HUES64 (cell line): ENCODE results near the gene KRT12.

Experiments
- H3K27ac ChIP-seq: 2 replicates; pipeline ENCODE4 v1.7.0; 2013; ENCODE audit warnings: low read depth, low read length, inconsistent platforms
- H3K27me3 ChIP-seq: 2 replicates; pipeline ENCODE4 v1.6.1; 2013; ENCODE audit warnings: mild to moderate bottlenecking, low read length; ENCODE audit not compliant: insufficient read depth
- H3K36me3 ChIP-seq: 2 replicates; pipeline ENCODE4 v1.6.1; 2013; ENCODE audit warnings: mild to moderate bottlenecking, low read length; ENCODE audit not compliant: insufficient read depth
- H3K4me1 ChIP-seq: 2 replicates; pipeline ENCODE4 v1.6.1; 2013; ENCODE audit warnings: mild to moderate bottlenecking, low read length, moderate library complexity; ENCODE audit not compliant: insufficient read depth
- H3K4me3 ChIP-seq: 2 replicates; pipeline ENCODE4 v1.5.1; 2013; ENCODE audit warnings: mild to moderate bottlenecking, low read length, moderate library complexity
- H3K9ac ChIP-seq: 2 replicates; pipeline ENCODE4 v1.6.1; 2013; ENCODE audit warnings: mild to moderate bottlenecking, low read depth, low read length
- H3K9me3 ChIP-seq: 2 replicates; pipeline ENCODE4 v1.6.1; 2013; ENCODE audit warnings: low read depth, low read length; ENCODE audit not compliant: insufficient read depth
- WGBS: fragments of 150-250, 120-280 bp; methylation state at CpG from one replicate; pipeline ENCODE4 v1.1.7; 2013; ENCODE audit warnings: missing lambda C conversion rate; 5-methylcytosine and 5-hydroxymethylcytosine counted together

The KRT12 gene

GRCh38 chr17:40883031-40883430 lies 16.0 kb upstream of the KRT12 start:
- no peak overlapping the region for H3K4me3 ChIP-seq
- no peak overlapping the region for H3K27ac ChIP-seq
- no peak overlapping the region for H3K9ac ChIP-seq
- H3K9me3 ChIP-seq: no peaks in the 10 kb centered on the region
- no peaks in the 10 kb centered on the region for H3K27me3 ChIP-seq
- H3K36me3 ChIP-seq: no peaks in the 10 kb centered on the region
- H3K4me1 ChIP-seq: no peaks in the 10 kb centered on the region
- 94% methylated on average over 1 of the region's 1 CpG for WGBS

- Histone ChIP-seq H3K27me3 (no peaks in the 10 kb centered on the region), H3K4me3 (no peak overlapping the region), H3K9ac (no peak overlapping the region), H3K36me3 (no peaks in the 10 kb centered on the region), H3K9me3 (no peaks in the 10 kb centered on the region), H3K27ac (no peak overlapping the region), H3K4me1 (peaks cover 2% of the 10 kb centered on the region; the same call in 1 of the 2 replicates)
- 93% methylated on average over 1 of the region's 1 CpG for WGBS
Observed at GRCh38 chr17:40879026-40879425, 12.0 kb upstream of the KRT12 start.

GRCh38 chr17:40878044-40878443 lies 11.0 kb upstream of the KRT12 start:
- H3K27me3 ChIP-seq: no peaks in the 10 kb centered on the region
- no peak overlapping the region for H3K4me3 ChIP-seq
- H3K4me1 ChIP-seq: peaks cover 9% of the 10 kb centered on the region; the same call in 1 of the 2 replicates
- H3K36me3 ChIP-seq: no peaks in the 10 kb centered on the region
- no peak overlapping the region for H3K27ac ChIP-seq
- H3K9me3 ChIP-seq: no peaks in the 10 kb centered on the region
- 92% methylated on average over 9 of the region's 9 CpGs for WGBS
- no peak overlapping the region for H3K9ac ChIP-seq

GRCh38 chr17:40873801-40874200 lies 6.8 kb upstream of the KRT12 start:
- H3K4me3 ChIP-seq: no peak overlapping the region
- no peak overlapping the region for H3K9ac ChIP-seq
- H3K4me1 ChIP-seq: peaks cover 9% of the 10 kb centered on the region; the same call in 1 of the 2 replicates
- 80% methylated on average over 1 of the region's 1 CpG for WGBS
- no peaks in the 10 kb centered on the region for H3K27me3 ChIP-seq
- no peaks in the 10 kb centered on the region for H3K36me3 ChIP-seq
- H3K9me3 ChIP-seq: no peaks in the 10 kb centered on the region
- H3K27ac ChIP-seq: no peak overlapping the region

- H3K9ac ChIP-seq: no peak overlapping the region
- no peaks in the 10 kb centered on the region for H3K36me3 ChIP-seq
- H3K27ac ChIP-seq: no peak overlapping the region
- H3K27me3 ChIP-seq: no peaks in the 10 kb centered on the region
- H3K4me3 ChIP-seq: no peak overlapping the region
- no peaks in the 10 kb centered on the region for H3K9me3 ChIP-seq
- H3K4me1 ChIP-seq: peaks cover 9% of the 10 kb centered on the region; the same call in 1 of the 2 replicates
Observed at GRCh38 chr17:40873255-40873654, 6.2 kb upstream of the KRT12 start.

GRCh38 chr17:40872416-40872815 lies 5.4 kb upstream of the KRT12 start:
- Histone ChIP-seq H3K27ac (no peak overlapping the region), H3K4me3 (no peak overlapping the region), H3K4me1 (peaks cover 9% of the 10 kb centered on the region; the same call in 1 of the 2 replicates), H3K27me3 (no peaks in the 10 kb centered on the region), H3K9ac (no peak overlapping the region), H3K36me3 (no peaks in the 10 kb centered on the region), H3K9me3 (no peaks in the 10 kb centered on the region)

- no peaks in the 10 kb centered on the region for H3K27me3 ChIP-seq
- H3K36me3 ChIP-seq: no peaks in the 10 kb centered on the region
- no peak overlapping the region for H3K27ac ChIP-seq
- H3K9me3 ChIP-seq: no peaks in the 10 kb centered on the region
- H3K4me3 ChIP-seq: no peak overlapping the region
- H3K9ac ChIP-seq: no peak overlapping the region
- peaks cover 9% of the 10 kb centered on the region; the same call in 1 of the 2 replicates for H3K4me1 ChIP-seq
- 93% methylated on average over 7 of the region's 7 CpGs for WGBS
Observed at GRCh38 chr17:40871316-40871715, 4.3 kb upstream of the KRT12 start.

GRCh38 chr17:40870136-40870535 lies 3.1 kb upstream of the KRT12 start:
- H3K4me1 ChIP-seq: peaks cover 9% of the 10 kb centered on the region; the same call in 1 of the 2 replicates
- 82% methylated on average over 4 of the region's 4 CpGs for WGBS

GRCh38 chr17:40864661-40865390 lies 2.2 kb downstream of the KRT12 start:
- WGBS: 95% methylated on average over 14 of the region's 14 CpGs
- Histone ChIP-seq H3K27ac (no peak overlapping the region), H3K27me3 (0 out of 2 replicates have a peak, but pooled peaks cover 5% of the 10 kb centered on the region), H3K36me3 (no peaks in the 10 kb centered on the region), H3K4me3 (no peak overlapping the region), H3K4me1 (no peaks in the 10 kb centered on the region), H3K9ac (no peak overlapping the region), H3K9me3 (no peaks in the 10 kb centered on the region)

More at GRCh38 chr17:40870136-40870535, 3.1 kb upstream of the KRT12 start:
- H3K27ac ChIP-seq: no peak overlapping the region
- H3K9me3 ChIP-seq: no peaks in the 10 kb centered on the region
- no peak overlapping the region for H3K4me3 ChIP-seq
- no peaks in the 10 kb centered on the region for H3K27me3 ChIP-seq
- no peaks in the 10 kb centered on the region for H3K36me3 ChIP-seq
- H3K9ac ChIP-seq: no peak overlapping the region

GRCh38 chr17:40862985-40863733 lies 3.9 kb downstream of the KRT12 start:
- 0 out of 2 replicates have a peak, but pooled peaks cover 5% of the 10 kb centered on the region for H3K27me3 ChIP-seq
- WGBS: 90% methylated on average over 39 of the region's 39 CpGs

GRCh38 chr17:40859536-40859935 lies 7.5 kb downstream of the KRT12 start:
- WGBS: 94% methylated on average over 2 of the region's 2 CpGs
- no peaks in the 10 kb centered on the region for H3K36me3 ChIP-seq
- H3K4me3 ChIP-seq: no peak overlapping the region
- no peak overlapping the region for H3K27ac ChIP-seq
- no peaks in the 10 kb centered on the region for H3K9me3 ChIP-seq
- H3K9ac ChIP-seq: no peak overlapping the region
- 0 out of 2 replicates have a peak, but pooled peaks cover 5% of the 10 kb centered on the region for H3K27me3 ChIP-seq
- peaks cover under 1% of the 10 kb centered on the region; the same call in 1 of the 2 replicates for H3K4me1 ChIP-seq

More at GRCh38 chr17:40862985-40863733, 3.9 kb downstream of the KRT12 start:
- Histone ChIP-seq H3K9ac (no peak overlapping the region), H3K36me3 (no peaks in the 10 kb centered on the region), H3K9me3 (no peaks in the 10 kb centered on the region), H3K4me1 (no peaks in the 10 kb centered on the region), H3K27ac (no peak overlapping the region), H3K4me3 (no peak overlapping the region)
